Ishikawa (cell line): ENCODE results near the gene DDX47.

ENCODE experiments used
- CEBPB ChIP-seq: IDR thresholded peaks from 2 replicates; pipeline ENCODE4 v1.6.1; 2012
- EP300 ChIP-seq: IDR thresholded peaks from 2 replicates; pipeline ENCODE4 v1.6.1; 2012; ENCODE audit warnings: borderline replicate concordance
- MAX ChIP-seq: IDR thresholded peaks from 2 replicates; pipeline ENCODE4 v1.6.1; 2012
- REST ChIP-seq: IDR thresholded peaks from 2 replicates; pipeline ENCODE4 v1.6.1; 2012; ENCODE audit warnings: low read depth, mild to moderate bottlenecking
- TAF1 ChIP-seq: IDR thresholded peaks from 2 replicates; pipeline ENCODE4 v1.6.1; 2012; ENCODE audit warnings: low read depth, mild to moderate bottlenecking
- TCF12 ChIP-seq: IDR thresholded peaks from 2 replicates; pipeline ENCODE4 v1.6.1; 2012; ENCODE audit warnings: low read depth
- ZBTB7A ChIP-seq: IDR thresholded peaks from 2 replicates; pipeline ENCODE4 v1.6.1; 2012; ENCODE audit warnings: low read depth

- no peak for TF ChIP-seq CEBPB
- TF ChIP-seq TAF1: no peak
- no peak for TF ChIP-seq TCF12
- TF ChIP-seq ZBTB7A: no peak
- no peak for TF ChIP-seq EP300
- TF ChIP-seq MAX: no peak
- TF ChIP-seq REST: no peak
These were observed 18.5 kb upstream of the DDX47 start for GRCh38 chr12:12794686-12795085.
